Measurements from ENCODE around the gene OXCT2.

GRCh38 chr1:39760074-39761008 lies 10.8 kb downstream of the OXCT2 start:
- TF ChIP-seq POLR2A (IDR thresholded peaks at IDR 0.05; ENCODE audit: low read length) (no peak), GATA1 (IDR thresholded peaks at IDR 0.05; ENCODE audit: low read depth, low read length) (no peak)

Data from erythroblast (primary cell).